PC-9 (cell line): ENCODE results near the gene PSMB9.

ENCODE experiments used
- EZH2 ChIP-seq: fragments of 200-600 bp; sonication (generic); IDR thresholded peaks from 2 replicates; pipeline ENCODE4 v1.8.0; 2017; ENCODE audit warnings: antibody characterized with exemption, low read depth
- TF ChIP-seq, protein P1 (sequence below): fragments of 200-600 bp; sonication (generic); conservative IDR thresholded peaks from 2 replicates; pipeline ENCODE4 v1.6.1; 2017; ENCODE audit warnings: mixed run types, antibody characterized with exemption, mild to moderate bottlenecking, moderate library complexity

DNA sequence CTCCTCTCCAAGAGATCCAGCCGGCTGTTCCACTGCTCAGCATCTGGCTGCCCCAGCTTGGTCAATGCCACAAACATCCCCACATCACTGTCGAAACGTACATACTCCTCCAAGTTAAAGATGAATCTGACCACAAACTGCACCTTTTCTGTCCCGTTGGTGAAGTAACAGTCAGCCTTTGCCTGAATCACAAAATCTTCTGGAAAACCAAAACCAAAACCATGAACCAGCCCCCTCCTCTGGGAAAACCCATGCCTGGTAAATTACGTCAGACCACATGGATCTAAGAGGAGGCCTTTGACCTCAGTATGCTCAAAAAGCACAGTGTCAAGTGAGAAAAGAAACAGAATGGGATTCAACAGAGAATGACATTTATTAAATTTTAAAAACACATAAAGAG, 38.9 kb upstream of the PSMB9 start:
- TF ChIP-seq, protein P1, sequence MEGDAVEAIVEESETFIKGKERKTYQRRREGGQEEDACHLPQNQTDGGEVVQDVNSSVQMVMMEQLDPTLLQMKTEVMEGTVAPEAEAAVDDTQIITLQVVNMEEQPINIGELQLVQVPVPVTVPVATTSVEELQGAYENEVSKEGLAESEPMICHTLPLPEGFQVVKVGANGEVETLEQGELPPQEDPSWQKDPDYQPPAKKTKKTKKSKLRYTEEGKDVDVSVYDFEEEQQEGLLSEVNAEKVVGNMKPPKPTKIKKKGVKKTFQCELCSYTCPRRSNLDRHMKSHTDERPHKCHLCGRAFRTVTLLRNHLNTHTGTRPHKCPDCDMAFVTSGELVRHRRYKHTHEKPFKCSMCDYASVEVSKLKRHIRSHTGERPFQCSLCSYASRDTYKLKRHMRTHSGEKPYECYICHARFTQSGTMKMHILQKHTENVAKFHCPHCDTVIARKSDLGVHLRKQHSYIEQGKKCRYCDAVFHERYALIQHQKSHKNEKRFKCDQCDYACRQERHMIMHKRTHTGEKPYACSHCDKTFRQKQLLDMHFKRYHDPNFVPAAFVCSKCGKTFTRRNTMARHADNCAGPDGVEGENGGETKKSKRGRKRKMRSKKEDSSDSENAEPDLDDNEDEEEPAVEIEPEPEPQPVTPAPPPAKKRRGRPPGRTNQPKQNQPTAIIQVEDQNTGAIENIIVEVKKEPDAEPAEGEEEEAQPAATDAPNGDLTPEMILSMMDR, result no peak
- TF ChIP-seq EZH2, result no peak
